Astrocyte (in vitro differentiated cells and primary cell): ENCODE results near the gene KRT86.

Source experiments
- CTCF ChIP-seq: IDR thresholded peaks from 2 replicates; pipeline ENCODE4 v1.5.1; 2011; ENCODE audit warnings: low read depth, mild to moderate bottlenecking, inconsistent platforms, low read length, moderate library complexity; ENCODE audit not compliant: insufficient read depth
- EZH2 ChIP-seq: IDR thresholded peaks from 2 replicates; pipeline ENCODE4 v1.6.1; 2012; ENCODE audit warnings: mild to moderate bottlenecking, low read length, inconsistent platforms; ENCODE audit not compliant: insufficient read depth

DNA sequence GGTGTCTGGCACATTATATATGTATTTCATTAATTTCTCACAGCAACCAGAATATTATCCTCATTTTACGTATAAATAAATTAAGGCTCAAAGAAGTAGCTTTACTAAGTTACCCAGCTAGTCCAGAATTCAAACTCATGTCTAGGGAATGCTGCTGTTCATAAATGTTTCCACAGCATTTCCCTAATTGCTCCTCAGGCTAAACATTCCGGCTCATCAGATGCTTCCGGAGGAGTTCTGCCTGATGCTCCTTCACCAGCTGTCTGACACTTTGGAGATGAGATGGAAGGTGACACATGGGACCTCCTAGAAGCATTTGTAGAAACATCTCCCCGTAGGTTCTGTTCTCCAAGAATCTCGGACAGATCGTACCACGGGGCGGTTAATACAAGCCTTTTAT is 80.7 kb downstream of the KRT86 start:
- TF ChIP-seq CTCF = no peak
- no peak for TF ChIP-seq EZH2
